Activated CD4-positive, alpha-beta T cell treated with anti-CD3 and anti-CD28 coated beads for 1 hour (primary cell): Measurements from ENCODE around the gene DDO.

ENCODE experiments used
- DNase-seq: peaks from one replicate; pipeline ENCODE4 v3.0.0-alpha.2; 2020

Gene DDO

GRCh38 chr6:110419028-110419739 lies 3.8 kb upstream of the DDO start:
- no peak for DNase-seq

GRCh38 chr6:110418594-110418993 lies 3.2 kb upstream of the DDO start:
- DNase-seq, result no peak

- DNase-seq, result no peak
Measured at GRCh38 chr6:110414669-110415068, 706 bp downstream of the DDO start.

- no peak for DNase-seq
Measured at GRCh38 chr6:110412360-110412759, 3.0 kb downstream of the DDO start.

GRCh38 chr6:110410511-110410910 lies 4.9 kb downstream of the DDO start:
- DNase-seq, result no peak

- DNase-seq, result no peak
Measured at GRCh38 chr6:110409794-110410193, 5.6 kb downstream of the DDO start.

- no peak for DNase-seq
Measured at GRCh38 chr6:110408901-110409300, 6.5 kb downstream of the DDO start.

GRCh38 chr6:110404607-110405006 lies 10.8 kb downstream of the DDO start:
- no peak for DNase-seq

- DNase-seq, result no peak
Measured at GRCh38 chr6:110401585-110402176, 13.7 kb downstream of the DDO start.

GRCh38 chr6:110400208-110400607 lies 15.2 kb downstream of the DDO start:
- no peak for DNase-seq

- no peak for DNase-seq
Measured at GRCh38 chr6:110399219-110400071, 15.9 kb downstream of the DDO start.

- DNase-seq, result no peak
Measured at GRCh38 chr6:110398778-110399177, 16.6 kb downstream of the DDO start.

- no peak for DNase-seq
Measured at GRCh38 chr6:110395221-110395620, 20.2 kb downstream of the DDO start.

GRCh38 chr6:110394409-110394808 lies 21.0 kb downstream of the DDO start:
- DNase-seq, result no peak

GRCh38 chr6:110392727-110393126 lies 22.6 kb downstream of the DDO start:
- no peak for DNase-seq

GRCh38 chr6:110390404-110390803 lies 25.0 kb downstream of the DDO start:
- DNase-seq, result no peak

GRCh38 chr6:110389689-110390382 lies 25.5 kb downstream of the DDO start:
- DNase-seq, result no peak

GRCh38 chr6:110387986-110388385 lies 27.4 kb downstream of the DDO start:
- DNase-seq, result no peak

- no peak for DNase-seq
Measured at GRCh38 chr6:110385458-110385863, 29.9 kb downstream of the DDO start.

- DNase-seq, result no peak
Measured at GRCh38 chr6:110378552-110378951, 36.8 kb downstream of the DDO start.

GRCh38 chr6:110369066-110369465 lies 46.3 kb downstream of the DDO start:
- no peak for DNase-seq

- no peak for DNase-seq
Measured at GRCh38 chr6:110368284-110368683, 47.1 kb downstream of the DDO start.

GRCh38 chr6:110367825-110368224 lies 47.5 kb downstream of the DDO start:
- no peak for DNase-seq
